Stimulated activated naive CD8-positive, alpha-beta T cell treated with anti-CD3 and anti-CD28 coated beads, Interleukin-15, Interleukin-2, amounts not matched to agents 100 ng/mL and 50 ng/mL, for 24 hours (primary cell): ENCODE results near the gene FAM13A.
A peak's percentile ranks its signal among the peaks of the same experiment; 100 is the strongest.

Source experiments
- H3K27ac Mint-ChIP-seq: one replicate; pipeline ENCODE4 v1.8.0; 2021; ENCODE audit warnings: mild to moderate bottlenecking, mixed read lengths
- H3K27me3 Mint-ChIP-seq: one replicate; pipeline ENCODE4 v1.8.0; 2021; ENCODE audit warnings: mixed read lengths
- H3K36me3 Mint-ChIP-seq: one replicate; pipeline ENCODE4 v1.8.0; 2021; ENCODE audit warnings: low read depth, mixed read lengths
- H3K4me1 Mint-ChIP-seq: one replicate; pipeline ENCODE4 v1.8.0; 2021; ENCODE audit warnings: low read depth, mixed read lengths
- H3K4me3 Mint-ChIP-seq: one replicate; pipeline ENCODE4 v1.8.0; 2021; ENCODE audit warnings: mild to moderate bottlenecking, mixed read lengths
- H3K9me3 Mint-ChIP-seq: one replicate; pipeline ENCODE4 v1.8.0; 2021; ENCODE audit warnings: mixed read lengths

Gene FAM13A

DNA sequence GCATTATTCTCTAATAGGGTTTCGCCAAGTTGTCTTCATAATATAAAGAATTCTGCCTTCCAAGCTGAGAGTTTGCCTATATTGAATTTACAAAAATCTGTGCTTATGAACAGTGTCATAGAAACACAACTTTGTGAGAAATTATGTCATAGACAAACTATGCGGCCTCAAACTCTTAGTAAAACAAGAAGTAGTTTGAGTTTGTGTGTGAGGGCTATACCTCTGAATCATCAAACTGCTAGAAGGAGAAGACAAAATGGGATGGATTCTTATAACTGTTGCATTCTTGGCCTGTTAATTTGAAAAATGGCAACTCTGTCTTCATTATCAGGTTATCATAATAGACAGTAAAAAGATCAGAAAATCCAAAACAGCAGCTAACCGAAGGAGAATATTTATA, 313.3 kb downstream of the FAM13A start:
- no peak overlapping the region for H3K4me3 Mint-ChIP-seq
- H3K36me3 Mint-ChIP-seq, result peaks cover 3% of the 10 kb centered on the region
- no peaks in the 10 kb centered on the region for H3K27me3 Mint-ChIP-seq
- no peaks in the 10 kb centered on the region for H3K9me3 Mint-ChIP-seq
- H3K27ac Mint-ChIP-seq, result no peak overlapping the region
- no peaks in the 10 kb centered on the region for H3K4me1 Mint-ChIP-seq

- Mint-ChIP-seq H3K27ac (no peak overlapping the region), H3K4me1 (peaks cover 8% of the 10 kb centered on the region), H3K4me3 (no peak overlapping the region), H3K9me3 (no peaks in the 10 kb centered on the region), H3K36me3 (peaks cover 3% of the 10 kb centered on the region), H3K27me3 (no peaks in the 10 kb centered on the region)
Measured at GRCh38 chr4:88742561-88742960, 314.4 kb downstream of the FAM13A start.

DNA sequence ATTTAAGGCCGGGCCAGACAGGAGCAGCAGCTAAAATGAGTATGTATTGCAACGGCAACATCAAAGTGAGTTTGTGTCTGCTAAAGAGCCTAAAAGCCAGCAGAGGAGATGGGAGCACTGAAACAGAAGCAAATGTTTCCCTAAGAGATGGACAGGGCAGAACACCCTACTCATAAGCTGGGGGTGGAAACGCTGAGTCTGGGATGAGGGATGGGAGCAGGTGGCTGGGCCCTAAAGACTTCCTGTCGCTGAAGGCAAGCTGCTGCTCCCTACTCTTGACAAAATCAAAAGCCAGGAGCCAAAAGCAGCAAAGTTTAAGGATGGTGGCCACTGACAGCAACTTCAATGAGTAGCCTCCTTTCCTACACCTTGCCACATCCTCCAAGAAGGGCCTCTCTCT, 318.8 kb downstream of the FAM13A start:
- Mint-ChIP-seq H3K27me3 (no peaks in the 10 kb centered on the region), H3K9me3 (no peaks in the 10 kb centered on the region), H3K4me3 (no peak overlapping the region), H3K4me1 (peaks cover 14% of the 10 kb centered on the region), H3K36me3 (no peaks in the 10 kb centered on the region), H3K27ac (no peak overlapping the region)

- Mint-ChIP-seq H3K4me3 (peak overlapping the region; percentile 62), H3K4me1 (peaks cover 14% of the 10 kb centered on the region), H3K36me3 (no peaks in the 10 kb centered on the region), H3K27ac (no peak overlapping the region), H3K9me3 (no peaks in the 10 kb centered on the region), H3K27me3 (no peaks in the 10 kb centered on the region)
Measured at GRCh38 chr4:88737307-88737941, 319.6 kb downstream of the FAM13A start.

DNA sequence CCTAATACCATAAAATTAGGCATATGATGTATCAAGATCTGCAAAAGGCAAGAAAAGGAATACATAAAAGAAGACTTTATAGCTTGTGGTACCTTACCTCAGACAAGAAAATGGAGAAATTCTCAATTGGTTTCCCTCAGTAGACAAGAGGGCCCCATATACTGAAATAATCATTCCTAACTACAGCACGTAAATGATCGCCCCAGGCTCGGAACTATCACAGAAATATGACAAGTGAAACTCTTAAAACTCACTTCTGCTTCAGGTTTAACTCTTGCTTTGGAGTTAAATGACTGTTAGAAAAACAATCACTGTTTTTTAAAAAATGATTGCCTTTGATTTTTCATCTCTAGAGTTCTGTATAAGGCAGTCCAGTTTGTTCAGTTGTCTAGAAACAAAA, 320.7 kb downstream of the FAM13A start:
- Mint-ChIP-seq H3K27me3 (no peaks in the 10 kb centered on the region), H3K27ac (no peak overlapping the region), H3K4me1 (peaks cover 14% of the 10 kb centered on the region), H3K4me3 (no peak overlapping the region), H3K36me3 (no peaks in the 10 kb centered on the region), H3K9me3 (no peaks in the 10 kb centered on the region)

DNA sequence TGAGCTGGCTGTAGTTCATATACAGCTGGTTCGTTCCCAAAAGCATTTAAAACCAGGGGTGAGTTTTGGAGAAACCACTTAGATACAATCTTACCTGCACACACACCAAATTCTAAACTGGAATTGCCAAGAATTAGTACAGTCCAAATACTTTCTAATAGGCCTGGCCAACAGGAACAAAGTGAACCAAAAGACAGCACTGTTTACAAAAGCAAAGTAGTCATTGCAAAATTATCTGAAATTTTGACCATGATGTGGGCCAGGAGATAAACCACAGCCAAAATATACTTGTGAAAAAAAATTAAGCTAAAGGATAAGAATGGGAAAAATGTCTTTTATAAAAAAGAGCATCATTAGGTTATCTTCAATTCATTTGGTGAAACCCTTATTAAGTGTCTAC, 321.4 kb downstream of the FAM13A start:
- Mint-ChIP-seq H3K9me3 (no peaks in the 10 kb centered on the region), H3K4me3 (no peak overlapping the region), H3K36me3 (no peaks in the 10 kb centered on the region), H3K4me1 (peaks cover 14% of the 10 kb centered on the region), H3K27me3 (no peaks in the 10 kb centered on the region), H3K27ac (no peak overlapping the region)

- Mint-ChIP-seq H3K36me3 (no peaks in the 10 kb centered on the region), H3K27ac (no peak overlapping the region), H3K4me1 (peaks cover 14% of the 10 kb centered on the region), H3K27me3 (no peaks in the 10 kb centered on the region), H3K4me3 (no peak overlapping the region), H3K9me3 (no peaks in the 10 kb centered on the region)
Measured at GRCh38 chr4:88734403-88734949, 322.5 kb downstream of the FAM13A start.

GRCh38 chr4:88732714-88733368, 324.1 kb downstream of the FAM13A start:
- Mint-ChIP-seq H3K27me3 (no peaks in the 10 kb centered on the region), H3K36me3 (peaks cover 10% of the 10 kb centered on the region), H3K9me3 (no peaks in the 10 kb centered on the region), H3K27ac (no peak overlapping the region), H3K4me1 (peaks cover 8% of the 10 kb centered on the region), H3K4me3 (no peak overlapping the region)

- H3K4me1 Mint-ChIP-seq, result no peaks in the 10 kb centered on the region
- H3K36me3 Mint-ChIP-seq, result peaks cover 20% of the 10 kb centered on the region
- H3K27me3 Mint-ChIP-seq, result no peaks in the 10 kb centered on the region
- H3K9me3 Mint-ChIP-seq, result no peaks in the 10 kb centered on the region
- H3K4me3 Mint-ChIP-seq, result no peak overlapping the region
- no peak overlapping the region for H3K27ac Mint-ChIP-seq
Measured at GRCh38 chr4:88731381-88731780, 325.6 kb downstream of the FAM13A start.

- H3K4me3 Mint-ChIP-seq, result no peak overlapping the region
- H3K27ac Mint-ChIP-seq, result no peak overlapping the region
- no peaks in the 10 kb centered on the region for H3K27me3 Mint-ChIP-seq
- H3K9me3 Mint-ChIP-seq, result no peaks in the 10 kb centered on the region
- peaks cover 20% of the 10 kb centered on the region for H3K36me3 Mint-ChIP-seq
- H3K4me1 Mint-ChIP-seq, result no peaks in the 10 kb centered on the region
Measured at GRCh38 chr4:88730811-88731210, 326.2 kb downstream of the FAM13A start.

DNA sequence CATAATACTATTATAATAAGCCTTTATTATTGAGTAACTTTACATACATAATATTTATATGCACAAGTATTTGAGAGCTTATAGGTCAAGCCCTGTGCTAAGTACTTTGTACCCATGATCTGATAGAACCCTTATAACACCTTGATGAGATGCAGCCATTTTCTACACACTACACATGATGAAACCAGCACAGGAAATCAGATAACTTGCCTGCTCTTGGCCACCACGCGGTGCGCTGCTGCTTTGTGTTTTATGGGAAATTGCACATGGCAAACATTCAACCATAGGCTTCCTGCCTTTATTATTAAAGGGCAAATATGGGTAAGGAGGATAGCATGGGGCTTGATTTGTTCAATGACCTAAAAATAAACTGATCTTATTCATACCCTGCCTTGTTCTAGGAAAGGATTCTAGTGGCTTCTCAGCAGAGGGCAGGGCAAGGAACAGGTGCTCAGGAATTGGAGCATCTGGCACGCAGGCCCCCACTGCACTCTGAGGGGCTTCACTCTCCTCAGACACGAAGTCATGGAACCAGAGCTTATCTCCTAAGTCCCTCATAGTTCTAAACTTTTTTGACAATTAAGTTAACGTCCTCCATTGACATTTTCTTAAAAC, 327.7 kb downstream of the FAM13A start:
- no peak overlapping the region for H3K4me3 Mint-ChIP-seq
- H3K27ac Mint-ChIP-seq, result no peak overlapping the region
- H3K9me3 Mint-ChIP-seq, result no peaks in the 10 kb centered on the region
- peaks cover 25% of the 10 kb centered on the region for H3K36me3 Mint-ChIP-seq
- H3K27me3 Mint-ChIP-seq, result no peaks in the 10 kb centered on the region
- no peaks in the 10 kb centered on the region for H3K4me1 Mint-ChIP-seq

DNA sequence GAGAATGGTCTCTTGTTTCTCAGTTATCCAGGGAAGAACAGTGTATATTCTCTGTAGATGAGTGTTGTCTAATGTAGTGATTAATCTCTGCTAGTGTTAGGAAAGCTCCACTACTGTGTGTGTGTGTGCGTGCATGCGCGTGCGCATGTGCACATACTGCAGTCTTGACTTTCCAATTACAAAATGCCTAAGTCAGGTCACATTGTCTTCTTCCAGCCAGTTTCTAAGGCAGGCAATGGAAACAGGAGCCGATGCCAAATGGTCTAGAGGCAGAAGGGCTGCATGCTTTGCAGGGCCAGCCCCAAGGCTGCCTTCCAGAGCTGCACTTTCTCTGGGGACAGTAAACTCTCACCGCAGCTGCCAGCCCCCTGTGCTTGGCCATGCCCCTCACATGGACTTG, 328.8 kb downstream of the FAM13A start:
- Mint-ChIP-seq H3K9me3 (no peaks in the 10 kb centered on the region), H3K36me3 (peaks cover 27% of the 10 kb centered on the region)

GRCh38 chr4:88725986-88726385, 331.0 kb downstream of the FAM13A start:
- H3K9me3 Mint-ChIP-seq, result no peaks in the 10 kb centered on the region
- H3K27me3 Mint-ChIP-seq, result no peaks in the 10 kb centered on the region
- no peaks in the 10 kb centered on the region for H3K4me1 Mint-ChIP-seq
- H3K4me3 Mint-ChIP-seq, result no peak overlapping the region
- H3K27ac Mint-ChIP-seq, result no peak overlapping the region
- peaks cover 27% of the 10 kb centered on the region for H3K36me3 Mint-ChIP-seq

More for the DNA sequence above, 328.8 kb downstream of the FAM13A start:
- H3K4me3 Mint-ChIP-seq, result no peak overlapping the region
- H3K27me3 Mint-ChIP-seq, result no peaks in the 10 kb centered on the region
- H3K4me1 Mint-ChIP-seq, result no peaks in the 10 kb centered on the region
- no peak overlapping the region for H3K27ac Mint-ChIP-seq

GRCh38 chr4:88725143-88725542, 331.8 kb downstream of the FAM13A start:
- no peak overlapping the region for H3K4me3 Mint-ChIP-seq
- no peaks in the 10 kb centered on the region for H3K4me1 Mint-ChIP-seq
- no peak overlapping the region for H3K27ac Mint-ChIP-seq
- H3K36me3 Mint-ChIP-seq, result peaks cover 27% of the 10 kb centered on the region
- no peaks in the 10 kb centered on the region for H3K27me3 Mint-ChIP-seq
- no peaks in the 10 kb centered on the region for H3K9me3 Mint-ChIP-seq

DNA sequence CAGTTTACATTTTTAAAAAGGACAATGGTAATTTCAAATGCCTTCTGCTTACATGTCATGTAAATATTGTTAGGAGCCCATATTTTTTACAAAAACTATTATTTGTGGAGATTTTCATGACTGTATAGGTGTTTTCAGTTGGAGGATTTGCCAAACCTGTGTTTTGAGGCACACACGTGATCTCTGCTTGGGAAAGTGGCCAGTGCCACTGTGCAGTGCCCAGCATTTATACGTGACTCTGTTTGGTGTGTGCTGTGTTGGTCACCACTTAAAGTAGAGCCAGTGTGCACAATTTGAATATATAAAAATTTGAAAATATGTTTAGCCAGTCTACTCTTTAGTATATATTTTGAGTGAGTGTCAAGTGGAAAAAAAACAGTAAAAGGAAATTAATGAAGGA, 332.6 kb downstream of the FAM13A start:
- Mint-ChIP-seq H3K27me3 (no peaks in the 10 kb centered on the region), H3K36me3 (peaks cover 27% of the 10 kb centered on the region), H3K4me1 (no peaks in the 10 kb centered on the region), H3K27ac (no peak overlapping the region), H3K4me3 (no peak overlapping the region), H3K9me3 (no peaks in the 10 kb centered on the region)
